HUES6 (cell line): ENCODE data around the gene UPF2.

Source experiments
- H3K27ac ChIP-seq: 2 replicates; pipeline ENCODE4 v1.7.0; 2013; ENCODE audit warnings: low read depth, mild to moderate bottlenecking, low read length, inconsistent platforms
- H3K27me3 ChIP-seq: 2 replicates; pipeline ENCODE4 v1.6.1; 2013; ENCODE audit warnings: low read length; ENCODE audit not compliant: control insufficient read depth, insufficient read depth
- H3K36me3 ChIP-seq: 2 replicates; pipeline ENCODE4 v1.6.1; 2013; ENCODE audit warnings: low read length; ENCODE audit not compliant: control insufficient read depth, insufficient read depth
- H3K4me1 ChIP-seq: 2 replicates; pipeline ENCODE4 v1.6.1; 2013; ENCODE audit warnings: low read length; ENCODE audit not compliant: control insufficient read depth, insufficient read depth
- H3K4me3 ChIP-seq: 2 replicates; pipeline ENCODE4 v1.5.1; 2013; ENCODE audit warnings: low read depth, low read length
- H3K9ac ChIP-seq: one replicate; pipeline ENCODE4 v1.6.1; 2013; ENCODE audit warnings: mild to moderate bottlenecking, low read length
- H3K9me3 ChIP-seq: 2 replicates; pipeline ENCODE4 v1.6.1; 2013; ENCODE audit warnings: low read depth, low read length; ENCODE audit not compliant: control insufficient read depth, insufficient read depth

Gene UPF2

GRCh38 chr10:11875494-11876281, 166.9 kb downstream of the UPF2 start:
- no peak overlapping the region; the same call in 1 of the 2 replicates for H3K27ac ChIP-seq
- H3K9ac ChIP-seq: peak overlapping the region; percentile 12
- peaks cover 23% of the 10 kb centered on the region for H3K4me1 ChIP-seq
- no peak overlapping the region for H3K4me3 ChIP-seq
- no peaks in the 10 kb centered on the region for H3K27me3 ChIP-seq
- no peaks in the 10 kb centered on the region for H3K9me3 ChIP-seq
- H3K36me3 ChIP-seq: no peaks in the 10 kb centered on the region

- H3K9me3 ChIP-seq: no peaks in the 10 kb centered on the region
- H3K36me3 ChIP-seq: no peaks in the 10 kb centered on the region
- H3K27ac ChIP-seq: no peak overlapping the region; the same call in 1 of the 2 replicates
- peak overlapping the region; percentile 22 for H3K4me3 ChIP-seq
- H3K4me1 ChIP-seq: peaks cover 21% of the 10 kb centered on the region
- peak overlapping the region; percentile 25 for H3K9ac ChIP-seq
- H3K27me3 ChIP-seq: no peaks in the 10 kb centered on the region
Measured at GRCh38 chr10:11874568-11875493, 167.8 kb downstream of the UPF2 start.

GRCh38 chr10:11871466-11871865, 171.1 kb downstream of the UPF2 start:
- no peak overlapping the region for H3K27ac ChIP-seq
- H3K4me3 ChIP-seq: no peak overlapping the region
- peaks cover 3% of the 10 kb centered on the region; the same call in 1 of the 2 replicates for H3K36me3 ChIP-seq
- no peaks in the 10 kb centered on the region for H3K9me3 ChIP-seq
- peaks cover 26% of the 10 kb centered on the region for H3K4me1 ChIP-seq
- no peak overlapping the region for H3K9ac ChIP-seq
- H3K27me3 ChIP-seq: no peaks in the 10 kb centered on the region

GRCh38 chr10:11870900-11871400, 171.7 kb downstream of the UPF2 start:
- Histone ChIP-seq H3K27ac (no peak overlapping the region), H3K4me3 (no peak overlapping the region), H3K9me3 (no peaks in the 10 kb centered on the region), H3K9ac (no peak overlapping the region), H3K36me3 (peaks cover 3% of the 10 kb centered on the region; the same call in 1 of the 2 replicates), H3K4me1 (peaks cover 22% of the 10 kb centered on the region), H3K27me3 (no peaks in the 10 kb centered on the region)

GRCh38 chr10:11870461-11870780, 172.2 kb downstream of the UPF2 start:
- Histone ChIP-seq H3K9ac (no peak overlapping the region), H3K27ac (no peak overlapping the region), H3K4me1 (peaks cover 16% of the 10 kb centered on the region)

More at GRCh38 chr10:11870461-11870780, 172.2 kb downstream of the UPF2 start:
- Histone ChIP-seq H3K27me3 (no peaks in the 10 kb centered on the region), H3K4me3 (0 out of 2 replicates have a peak overlapping the region, but pooled peaks have one; percentile 21), H3K9me3 (no peaks in the 10 kb centered on the region), H3K36me3 (peaks cover 3% of the 10 kb centered on the region; the same call in 1 of the 2 replicates)
